ENCODE data around the gene TAC3. TPM values are rescaled to one million over a fixed set of nuclear protein-coding genes. Genes with fewer than 3 reads are reported as not detected.

TAC3 gene
- total RNA-seq, 2 experiments from 2014 or later: not detected

GRCh38 chr12:57003395-57003794 lies 12.9 kb downstream of the TAC3 start:
- H3K27ac Mint-ChIP-seq: no peak overlapping the region
- peaks cover 68% of the 10 kb centered on the region for H3K4me1 Mint-ChIP-seq (ENCODE audit: low read depth)

GRCh38 chr12:57001448-57001906 lies 14.9 kb downstream of the TAC3 start:
- peaks cover 52% of the 10 kb centered on the region for H3K4me1 Mint-ChIP-seq (ENCODE audit: low read depth)
- ChIA-PET CTCF (interaction anchor here (0.6 to 11.2 kb wide), 43 partner anchors 9 to 365 kb away, joined by 3 to 213 read pairs (median 5); partner anchors contain the start of genes HSD17B6, MYO1A, PRIM1 and PTGES3), POLR2A (interaction anchor here (0.7 to 1.2 kb wide), 2 partner anchors 77 to 277 kb away, joined by 3 read pairs; no protein-coding TSS in a partner anchor)
- H3K27ac Mint-ChIP-seq: no peak overlapping the region
- no peaks in the 10 kb centered on the region for H3K9me3 Mint-ChIP-seq (ENCODE audit: insufficient read depth)
- DNase-seq (peak; percentile 82), ATAC-seq (peak; percentile 54)
- no peak overlapping the region for H3K4me3 Mint-ChIP-seq
- peaks cover 46% of the 10 kb centered on the region for H3K36me3 Mint-ChIP-seq (ENCODE audit: low read depth)
- H3K27me3 Mint-ChIP-seq (ENCODE audit: low read depth): no peaks in the 10 kb centered on the region

More at GRCh38 chr12:57003395-57003794, 12.9 kb downstream of the TAC3 start:
- Mint-ChIP-seq H3K9me3 (ENCODE audit: insufficient read depth) (no peaks in the 10 kb centered on the region), H3K27me3 (ENCODE audit: low read depth) (no peaks in the 10 kb centered on the region), H3K36me3 (ENCODE audit: low read depth) (peaks cover 44% of the 10 kb centered on the region), H3K4me3 (no peak overlapping the region)
- CTCF ChIA-PET: interaction anchor here (1.1 to 11.2 kb wide), 8 partner anchors 14 to 248 kb away, joined by 3 to 213 read pairs (median 20); partner anchors contain the start of genes HSD17B6, PRIM1 and STAT6
- POLR2A ChIA-PET: interaction anchor here (1.0 to 1.9 kb wide), 2 partner anchors 108 to 245 kb away, joined by 3 to 7 read pairs; partner anchors contain the start of gene STAT6
- DNase-seq (no peak), ATAC-seq (no peak)

GRCh38 chr12:57000393-57000792 lies 15.9 kb downstream of the TAC3 start:
- POLR2A ChIA-PET: interaction anchor here (0.6 kb wide), 1 partner anchor 248 kb away, joined by 6 read pairs; the partner anchor contains the start of gene PRIM1
- Mint-ChIP-seq H3K27ac (peak overlapping the region; percentile 33), H3K27me3 (ENCODE audit: low read depth) (no peaks in the 10 kb centered on the region), H3K36me3 (ENCODE audit: low read depth) (peaks cover 46% of the 10 kb centered on the region), H3K9me3 (ENCODE audit: insufficient read depth) (no peaks in the 10 kb centered on the region), H3K4me3 (no peak overlapping the region), H3K4me1 (ENCODE audit: low read depth) (peaks cover 48% of the 10 kb centered on the region)
- ATAC-seq (no peak), DNase-seq (no peak)
- CTCF ChIA-PET: interaction anchor here (1.0 to 11.2 kb wide), 9 partner anchors 13 to 312 kb away, joined by 4 to 213 read pairs (median 12); partner anchors contain the start of genes HSD17B6, PRIM1, PTGES3 and STAT6

- Mint-ChIP-seq H3K9me3 (ENCODE audit: insufficient read depth) (no peaks in the 10 kb centered on the region), H3K4me1 (ENCODE audit: low read depth) (peaks cover 39% of the 10 kb centered on the region), H3K36me3 (ENCODE audit: low read depth) (peaks cover 46% of the 10 kb centered on the region), H3K4me3 (no peak overlapping the region), H3K27me3 (ENCODE audit: low read depth) (no peaks in the 10 kb centered on the region), H3K27ac (peak overlapping the region; percentile 75)
- ATAC-seq: no peak
- CTCF ChIA-PET: interaction anchor here (0.8 to 11.2 kb wide), 10 partner anchors 9 to 311 kb away, joined by 3 to 213 read pairs (median 4); partner anchors contain the start of genes HSD17B6, PRIM1, PTGES3 and STAT6
- DNase-seq: no peak
- POLR2A ChIA-PET: interaction anchor here (1.1 to 1.5 kb wide), 2 partner anchors 113 to 274 kb away, joined by 3 read pairs; partner anchors contain the start of gene NACA
Observed at GRCh38 chr12:56999456-56999855, 16.9 kb downstream of the TAC3 start.

- ATAC-seq (peak; percentile 63), DNase-seq (peak; percentile 59)
- H3K4me1 Mint-ChIP-seq (ENCODE audit: low read depth): peaks cover 36% of the 10 kb centered on the region
- peak overlapping the region; percentile 75 for H3K27ac Mint-ChIP-seq
- ChIA-PET CTCF (interaction anchor here (0.8 to 11.2 kb wide), 9 partner anchors 10 to 310 kb away, joined by 3 to 213 read pairs (median 5); partner anchors contain the start of genes HSD17B6, PRIM1, PTGES3 and STAT6), POLR2A (interaction anchor here (1.1 to 1.5 kb wide), 2 partner anchors 113 to 274 kb away, joined by 3 read pairs; partner anchors contain the start of gene NACA)
- no peaks in the 10 kb centered on the region for H3K9me3 Mint-ChIP-seq (ENCODE audit: insufficient read depth)
- no peaks in the 10 kb centered on the region for H3K27me3 Mint-ChIP-seq (ENCODE audit: low read depth)
- no peak overlapping the region for H3K4me3 Mint-ChIP-seq
- H3K36me3 Mint-ChIP-seq (ENCODE audit: low read depth): peaks cover 41% of the 10 kb centered on the region
Observed at GRCh38 chr12:56998981-56999380, 17.3 kb downstream of the TAC3 start.

GRCh38 chr12:56998316-56998715 lies 18.0 kb downstream of the TAC3 start:
- H3K36me3 Mint-ChIP-seq (ENCODE audit: low read depth): peaks cover 35% of the 10 kb centered on the region
- POLR2A ChIA-PET: interaction anchor here (1.1 to 1.5 kb wide), 2 partner anchors 114 to 273 kb away, joined by 3 read pairs; partner anchors contain the start of gene NACA
- peaks cover 36% of the 10 kb centered on the region for H3K4me1 Mint-ChIP-seq (ENCODE audit: low read depth)
- H3K4me3 Mint-ChIP-seq: no peak overlapping the region
- ATAC-seq (no peak), DNase-seq (no peak)
- no peaks in the 10 kb centered on the region for H3K9me3 Mint-ChIP-seq (ENCODE audit: insufficient read depth)
- CTCF ChIA-PET: interaction anchor here (0.9 to 11.2 kb wide), 7 partner anchors 10 to 243 kb away, joined by 3 to 213 read pairs (median 8); partner anchors contain the start of genes HSD17B6, PRIM1 and STAT6
- H3K27ac Mint-ChIP-seq: no peak overlapping the region
- no peaks in the 10 kb centered on the region for H3K27me3 Mint-ChIP-seq (ENCODE audit: low read depth)

- ChIA-PET POLR2A (interaction anchor here (1.2 kb wide), 1 partner anchor 115 kb away, joined by 3 read pairs; no protein-coding TSS in a partner anchor), CTCF (interaction anchor here (0.7 to 1.9 kb wide), 5 partner anchors 8 to 186 kb away, joined by 3 to 9 read pairs (median 5); partner anchors contain the start of gene ZBTB39)
- H3K36me3 Mint-ChIP-seq (ENCODE audit: low read depth): peaks cover 22% of the 10 kb centered on the region
- H3K27ac Mint-ChIP-seq: no peak overlapping the region
- no peaks in the 10 kb centered on the region for H3K9me3 Mint-ChIP-seq (ENCODE audit: insufficient read depth)
- ATAC-seq (no peak), DNase-seq (no peak)
- no peaks in the 10 kb centered on the region for H3K27me3 Mint-ChIP-seq (ENCODE audit: low read depth)
- no peak overlapping the region for H3K4me3 Mint-ChIP-seq
- peaks cover 34% of the 10 kb centered on the region for H3K4me1 Mint-ChIP-seq (ENCODE audit: low read depth)
Observed at GRCh38 chr12:56996793-56997545, 19.4 kb downstream of the TAC3 start.

- ChIA-PET POLR2A (no interaction called here), CTCF (interaction anchor here (0.8 to 1.9 kb wide), 4 partner anchors 8 to 187 kb away, joined by 4 to 9 read pairs (median 7); partner anchors contain the start of gene ZBTB39)
- H3K9me3 Mint-ChIP-seq (ENCODE audit: insufficient read depth): no peaks in the 10 kb centered on the region
- no peak overlapping the region for H3K27ac Mint-ChIP-seq
- ATAC-seq: no peak
- no peak for DNase-seq
- H3K4me1 Mint-ChIP-seq (ENCODE audit: low read depth): peaks cover 37% of the 10 kb centered on the region
- no peak overlapping the region for H3K4me3 Mint-ChIP-seq
- H3K27me3 Mint-ChIP-seq (ENCODE audit: low read depth): no peaks in the 10 kb centered on the region
- peaks cover 15% of the 10 kb centered on the region for H3K36me3 Mint-ChIP-seq (ENCODE audit: low read depth)
Observed at GRCh38 chr12:56995930-56996496, 20.3 kb downstream of the TAC3 start.

GRCh38 chr12:56995201-56995929 lies 21.0 kb downstream of the TAC3 start:
- Mint-ChIP-seq H3K4me1 (ENCODE audit: low read depth) (peaks cover 32% of the 10 kb centered on the region), H3K27me3 (ENCODE audit: low read depth) (no peaks in the 10 kb centered on the region), H3K9me3 (ENCODE audit: insufficient read depth) (no peaks in the 10 kb centered on the region), H3K4me3 (no peak overlapping the region), H3K27ac (no peak overlapping the region), H3K36me3 (ENCODE audit: low read depth) (peaks cover 15% of the 10 kb centered on the region)
- ATAC-seq (no peak), DNase-seq (no peak)
- ChIA-PET POLR2A (no interaction called here), CTCF (interaction anchor here (1.7 kb wide), 1 partner anchor 11 kb away, joined by 9 read pairs; the partner anchor contains the start of gene ZBTB39)

GRCh38 chr12:56994231-56994746 lies 22.0 kb downstream of the TAC3 start:
- POLR2A ChIA-PET: interaction anchor here (0.6 kb wide), 1 partner anchor 179 kb away, joined by 3 read pairs; no protein-coding TSS in a partner anchor

More at GRCh38 chr12:56994231-56994746, 22.0 kb downstream of the TAC3 start:
- Mint-ChIP-seq H3K4me1 (ENCODE audit: low read depth) (peaks cover 21% of the 10 kb centered on the region), H3K27me3 (ENCODE audit: low read depth) (peaks cover 3% of the 10 kb centered on the region), H3K36me3 (ENCODE audit: low read depth) (peaks cover 7% of the 10 kb centered on the region), H3K27ac (no peak overlapping the region), H3K4me3 (no peak overlapping the region), H3K9me3 (ENCODE audit: insufficient read depth) (no peaks in the 10 kb centered on the region)
- CTCF ChIA-PET: interaction anchor here (0.7 to 4.0 kb wide), 4 partner anchors 8 to 239 kb away, joined by 3 to 23 read pairs (median 4); no protein-coding TSS in a partner anchor
- no peak for ATAC-seq
- DNase-seq: no peak

All from activated CD8-positive, alpha-beta T cell treated with anti-CD3 and anti-CD28 coated beads, Interleukin-2, amount 10 ng/mL, durations not matched to agents 7 days and 5 days (primary cell).